Activated naive CD4-positive, alpha-beta T cell treated with anti-CD3 and anti-CD28 coated beads for 36 hours (primary cell): ENCODE data around the gene NEK7. TPM values are rescaled to one million over a fixed set of nuclear protein-coding genes. Genes with fewer than 3 reads are reported as not detected.
"Not testable (repeated sequence)": the region's sequence is repeated elsewhere in the genome, so short reads cannot be mapped to it uniquely, and the experiment has no call there.

Experiments
- CTCF ChIA-PET: fragments of 350-600 bp; sonication (Branson Sonifier 250); formaldehyde crosslinking; loops from one replicate; lab custom pipeline; 2021; ENCODE audit warnings: antibody characterized with exemption; lab: Charles Lee
- DNase-seq: peaks from one replicate; pipeline ENCODE4 v3.0.0-alpha.2; 2020
- H3K27ac Mint-ChIP-seq: one replicate; pipeline ENCODE4 v1.8.0; 2021; ENCODE audit warnings: mild to moderate bottlenecking, mixed read lengths
- H3K27me3 Mint-ChIP-seq: one replicate; pipeline ENCODE4 v1.8.0; 2021; ENCODE audit warnings: low read depth, mixed read lengths
- H3K36me3 Mint-ChIP-seq: one replicate; pipeline ENCODE4 v1.8.0; 2021; ENCODE audit warnings: low read depth, mixed read lengths
- H3K4me1 Mint-ChIP-seq: one replicate; pipeline ENCODE4 v1.8.0; 2021; ENCODE audit warnings: low read depth, mixed read lengths
- H3K4me3 Mint-ChIP-seq: one replicate; pipeline ENCODE4 v1.8.0; 2021; ENCODE audit warnings: mild to moderate bottlenecking, moderate library complexity, mixed read lengths
- H3K9me3 Mint-ChIP-seq: one replicate; pipeline ENCODE4 v1.8.0; 2021; ENCODE audit warnings: mixed read lengths
- intact Hi-C: fragments of 100-400 bp; cut with micrococcal nuclease; formaldehyde crosslinking; loops from one replicate; pipeline ENCODE4 v1.15.1; 2023
- total RNA-seq, 2 experiments: library from RNA; stranded (reverse); gene quantifications; one replicate each; pipeline ENCODE4 v1.2.3, GENCODE V29; 2021

NEK7 gene
- total RNA-seq, 2 experiments from 2014 or later, result 45.6 to 49.7 TPM

DNA sequence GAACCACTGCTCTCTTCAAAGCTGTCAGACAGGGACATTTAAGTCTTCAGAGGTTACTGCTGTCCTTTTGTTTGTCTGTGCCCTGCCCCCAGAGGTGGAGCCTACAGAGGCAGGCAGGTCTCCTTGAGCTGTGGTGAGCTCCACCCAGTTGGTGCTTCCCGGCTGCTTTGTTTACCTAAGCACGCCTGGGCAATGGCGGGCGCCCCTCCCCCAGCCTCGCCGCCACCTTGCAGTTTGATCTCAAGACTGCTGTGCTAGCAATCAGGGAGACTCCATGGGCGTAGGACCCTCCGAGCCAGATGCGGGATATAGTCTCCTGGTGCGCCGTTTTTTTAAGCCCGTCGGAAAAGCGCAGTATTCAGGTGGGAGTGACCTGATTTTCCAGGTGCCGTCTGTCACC, 158.0 kb downstream of the NEK7 start:
- H3K9me3 Mint-ChIP-seq, CTCF ChIA-PET, DNase-seq, H3K4me3 Mint-ChIP-seq, intact Hi-C loops, H3K27me3 Mint-ChIP-seq, H3K4me1 Mint-ChIP-seq, H3K27ac Mint-ChIP-seq: not testable (repeated sequence)
- H3K36me3 Mint-ChIP-seq, result peaks cover 34% of the 10 kb centered on the region

DNA sequence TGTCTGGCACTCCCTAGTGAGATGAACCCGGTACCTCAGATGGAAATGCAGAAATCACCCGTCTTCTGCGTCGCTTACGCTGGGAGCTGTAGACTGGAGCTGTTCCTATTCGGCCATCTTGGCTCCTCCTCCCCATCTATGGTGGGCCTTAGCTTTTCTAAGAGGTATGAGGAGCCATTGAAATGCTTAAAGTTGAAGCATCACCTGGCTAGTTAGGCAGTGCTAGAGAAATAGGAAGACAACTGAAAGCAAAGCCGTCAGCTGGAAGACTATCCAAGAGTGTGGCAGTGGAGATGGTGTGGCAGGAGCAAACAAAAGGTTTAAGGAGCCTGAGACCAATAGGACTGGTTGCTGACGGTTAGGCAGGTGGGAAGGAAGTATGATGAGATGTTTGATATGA, 158.5 kb downstream of the NEK7 start:
- H3K9me3 Mint-ChIP-seq, H3K27me3 Mint-ChIP-seq, intact Hi-C loops, DNase-seq, H3K4me1 Mint-ChIP-seq, H3K4me3 Mint-ChIP-seq, H3K27ac Mint-ChIP-seq, CTCF ChIA-PET: not testable (repeated sequence)
- H3K36me3 Mint-ChIP-seq, result peaks cover 31% of the 10 kb centered on the region

DNA sequence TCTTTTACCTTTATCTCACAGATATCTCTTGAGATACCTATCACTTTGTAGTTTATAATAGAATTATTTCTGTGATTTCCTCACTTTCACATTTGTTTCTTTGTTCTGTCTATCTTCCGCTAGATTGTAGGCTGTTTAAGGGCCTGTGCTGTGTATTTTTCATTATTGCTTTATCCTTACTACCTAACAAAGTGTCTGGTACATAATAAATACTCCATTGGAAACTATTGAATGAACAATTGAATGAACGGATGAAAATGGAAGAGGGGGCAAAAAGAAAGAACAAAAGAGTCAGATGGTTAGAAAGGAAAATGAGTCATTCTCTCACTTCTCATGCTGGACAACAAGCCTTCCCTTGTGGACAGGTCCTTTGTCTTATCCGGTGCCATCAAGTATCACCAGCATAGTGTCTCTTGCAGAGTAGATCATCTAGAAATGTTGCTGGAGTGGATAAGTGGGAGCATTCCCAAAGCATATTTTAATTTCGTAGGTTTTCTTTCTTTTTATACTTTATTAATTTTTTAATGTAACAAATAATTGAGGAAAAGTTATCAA, 159.8 kb downstream of the NEK7 start:
- Mint-ChIP-seq H3K27me3 (no peaks in the 10 kb centered on the region), H3K36me3 (peaks cover 36% of the 10 kb centered on the region), H3K9me3 (no peaks in the 10 kb centered on the region), H3K4me3 (no peak overlapping the region), H3K27ac (no peak overlapping the region), H3K4me1 (no peaks in the 10 kb centered on the region)
- DNase-seq, result no peak
- intact Hi-C loops, result no loop called here
- CTCF ChIA-PET, result no interaction called here

DNA sequence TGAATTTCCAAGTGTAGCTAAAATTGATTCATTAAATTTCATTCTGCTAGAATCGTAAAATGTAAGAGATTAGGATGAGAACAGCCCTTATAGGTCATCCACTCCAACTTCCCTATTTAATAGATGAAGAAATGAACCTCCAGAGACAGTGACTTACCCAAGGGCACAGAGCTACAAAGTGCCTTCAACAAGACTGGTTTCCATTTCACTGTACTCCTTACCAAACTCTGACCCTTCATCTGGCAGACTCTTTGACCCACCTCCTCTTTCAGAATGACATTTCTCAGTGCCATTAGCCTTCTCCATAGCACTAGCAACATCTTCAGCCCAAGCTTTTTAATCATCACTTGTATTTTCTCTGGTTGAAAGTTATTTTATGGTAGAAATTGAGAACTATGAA, 161.3 kb downstream of the NEK7 start:
- CTCF ChIA-PET, result no interaction called here
- H3K4me1 Mint-ChIP-seq, result no peaks in the 10 kb centered on the region
- DNase-seq, result no peak
- no peak overlapping the region for H3K27ac Mint-ChIP-seq
- H3K27me3 Mint-ChIP-seq, result no peaks in the 10 kb centered on the region
- no peaks in the 10 kb centered on the region for H3K9me3 Mint-ChIP-seq
- no peak overlapping the region for H3K4me3 Mint-ChIP-seq
- peaks cover 32% of the 10 kb centered on the region for H3K36me3 Mint-ChIP-seq
- intact Hi-C loops, result no loop called here

DNA sequence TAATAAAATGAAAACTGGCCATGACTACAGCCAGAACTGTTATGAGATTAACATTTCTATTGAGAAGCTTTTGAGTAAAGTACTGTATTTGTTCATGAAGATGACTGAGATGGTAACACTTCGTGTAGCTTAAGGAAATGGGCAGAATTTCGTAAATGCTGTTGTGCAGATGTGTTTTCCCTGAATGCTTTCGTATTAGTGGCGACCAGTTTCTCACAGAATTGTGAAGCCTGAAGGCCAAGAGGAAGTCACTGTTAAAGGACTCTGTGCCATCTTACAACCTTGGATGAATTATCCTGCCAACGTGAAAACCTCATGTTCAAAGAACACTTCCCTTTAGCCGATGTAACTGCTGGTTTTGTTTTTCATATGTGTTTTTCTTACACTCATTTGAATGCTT, 164.0 kb downstream of the NEK7 start:
- no peaks in the 10 kb centered on the region for H3K9me3 Mint-ChIP-seq
- H3K27ac Mint-ChIP-seq, result no peak overlapping the region
- no peaks in the 10 kb centered on the region for H3K4me1 Mint-ChIP-seq
- DNase-seq, result no peak
- intact Hi-C loops, result no loop called here
- CTCF ChIA-PET, result no interaction called here
- H3K36me3 Mint-ChIP-seq, result peaks cover 22% of the 10 kb centered on the region
- no peak overlapping the region for H3K4me3 Mint-ChIP-seq
- H3K27me3 Mint-ChIP-seq, result no peaks in the 10 kb centered on the region

DNA sequence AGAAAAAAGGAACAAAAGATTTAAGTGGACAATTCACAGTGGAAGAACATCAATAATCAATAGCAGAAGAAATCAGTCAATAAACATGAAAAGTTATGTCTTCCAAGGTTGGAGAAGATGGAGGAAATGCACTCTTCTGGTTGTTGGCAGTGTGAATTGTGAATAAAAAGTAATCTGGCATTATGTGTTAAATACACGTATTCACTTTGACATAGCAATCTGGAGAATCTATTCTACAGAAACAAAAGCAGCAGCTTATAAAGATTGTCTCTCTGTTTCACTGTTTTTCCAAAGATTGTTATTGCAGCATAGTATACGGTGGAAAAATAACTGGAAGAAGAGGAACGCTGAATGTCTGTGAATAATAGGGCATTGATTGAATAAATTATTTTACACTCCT, 169.4 kb downstream of the NEK7 start:
- CTCF ChIA-PET, result interaction anchor here (0.7 kb wide), 2 partner anchors 127 to 303 kb away, joined by 3 to 4 read pairs; no protein-coding TSS in a partner anchor
- Mint-ChIP-seq H3K9me3 (no peaks in the 10 kb centered on the region), H3K4me3 (no peak overlapping the region), H3K36me3 (peaks cover 1% of the 10 kb centered on the region), H3K27me3 (no peaks in the 10 kb centered on the region), H3K4me1 (no peaks in the 10 kb centered on the region), H3K27ac (no peak overlapping the region)
- intact Hi-C loops, result no loop called here
- no peak for DNase-seq

DNA sequence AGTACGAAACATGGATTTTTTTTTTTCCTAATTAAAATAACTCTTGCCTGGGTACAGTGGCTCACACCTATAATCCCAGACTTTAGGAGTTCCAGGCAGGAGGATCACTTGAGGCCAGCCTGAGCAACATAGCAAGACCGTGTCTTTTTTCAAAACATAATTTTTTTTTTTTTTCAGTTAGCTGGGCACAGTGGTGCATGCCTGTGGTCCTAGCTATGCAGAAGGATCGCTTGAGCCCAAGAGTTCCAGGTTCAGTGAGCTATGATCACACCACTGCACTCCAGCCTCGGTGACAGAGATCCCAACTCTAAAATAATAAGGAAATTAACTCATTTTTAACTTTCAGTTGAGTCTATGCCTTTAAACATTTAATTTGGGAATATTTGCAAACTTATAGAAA, 170.1 kb downstream of the NEK7 start:
- CTCF ChIA-PET, result interaction anchor here (0.7 kb wide), 2 partner anchors 127 to 304 kb away, joined by 3 to 4 read pairs; no protein-coding TSS in a partner anchor
- H3K36me3 Mint-ChIP-seq, result no peaks in the 10 kb centered on the region
- no peak for DNase-seq
- H3K4me3 Mint-ChIP-seq, result no peak overlapping the region
- H3K27me3 Mint-ChIP-seq, result peaks cover 3% of the 10 kb centered on the region
- intact Hi-C loops, result no loop called here
- H3K27ac Mint-ChIP-seq, result no peak overlapping the region
- no peaks in the 10 kb centered on the region for H3K4me1 Mint-ChIP-seq
- H3K9me3 Mint-ChIP-seq, result no peaks in the 10 kb centered on the region

DNA sequence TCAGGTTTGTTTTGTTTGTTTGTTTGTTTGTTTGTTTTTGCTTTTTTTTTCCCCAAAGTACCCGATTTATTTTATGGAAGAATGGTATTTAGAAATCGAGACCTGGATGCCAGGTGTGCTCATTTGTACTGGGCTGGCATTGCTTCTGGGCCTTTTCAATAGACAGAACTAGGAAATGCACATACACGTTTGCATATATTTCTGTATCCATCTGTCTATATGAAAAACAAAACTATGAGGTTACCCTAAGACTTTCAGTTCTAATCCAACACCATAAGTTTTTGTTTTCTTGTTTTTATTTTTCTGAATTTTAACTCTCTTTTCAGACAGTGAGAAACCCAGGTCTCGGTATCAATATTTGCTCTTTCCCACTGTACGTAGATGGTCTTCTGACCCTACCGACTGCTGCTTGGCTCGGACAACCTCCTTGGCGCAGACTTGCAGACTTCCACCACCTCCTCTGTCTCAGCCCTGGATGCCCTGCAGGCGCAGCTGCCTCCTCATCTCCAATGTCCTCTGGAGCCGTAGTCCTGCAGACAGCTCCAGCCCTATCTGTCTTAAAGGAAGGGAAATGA, 171.7 kb downstream of the NEK7 start:
- H3K4me1 Mint-ChIP-seq, result no peaks in the 10 kb centered on the region
- H3K9me3 Mint-ChIP-seq, result no peaks in the 10 kb centered on the region
- DNase-seq, result no peak
- H3K4me3 Mint-ChIP-seq, result no peak overlapping the region
- peaks cover 3% of the 10 kb centered on the region for H3K27me3 Mint-ChIP-seq
- intact Hi-C loops, result no loop called here
- H3K27ac Mint-ChIP-seq, result no peak overlapping the region
- CTCF ChIA-PET, result no interaction called here
- no peaks in the 10 kb centered on the region for H3K36me3 Mint-ChIP-seq

DNA sequence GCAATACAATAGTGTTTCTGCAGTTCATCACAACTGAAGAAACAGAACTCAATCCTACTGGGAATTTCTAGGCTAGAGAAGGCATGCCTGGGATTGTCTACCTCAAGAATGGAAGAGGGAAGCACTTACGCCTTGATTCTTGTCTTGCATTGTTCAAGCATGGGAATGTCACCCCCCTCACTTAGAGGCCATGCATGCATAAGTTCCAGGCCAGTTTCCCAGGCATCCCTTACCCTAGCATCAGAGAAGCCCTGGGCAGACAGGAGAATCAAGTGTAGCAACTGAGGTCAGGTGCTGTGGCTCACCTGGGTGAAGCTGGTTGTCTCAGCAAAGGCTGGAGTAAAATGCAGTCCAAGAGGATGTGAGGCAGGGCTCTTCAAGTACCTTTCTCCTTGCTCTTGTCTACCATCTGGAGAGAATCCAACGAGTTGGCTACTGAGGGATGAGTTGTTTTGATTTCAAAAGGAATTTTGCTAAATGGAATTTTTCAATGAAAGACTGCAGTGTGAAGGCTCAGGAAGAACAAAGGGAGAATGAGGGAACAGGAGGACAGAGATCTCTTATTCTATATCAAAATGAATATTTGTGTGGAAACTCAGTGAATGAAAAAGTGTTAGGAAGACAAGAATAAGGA, 174.3 kb downstream of the NEK7 start:
- intact Hi-C loops, result no loop called here

DNA sequence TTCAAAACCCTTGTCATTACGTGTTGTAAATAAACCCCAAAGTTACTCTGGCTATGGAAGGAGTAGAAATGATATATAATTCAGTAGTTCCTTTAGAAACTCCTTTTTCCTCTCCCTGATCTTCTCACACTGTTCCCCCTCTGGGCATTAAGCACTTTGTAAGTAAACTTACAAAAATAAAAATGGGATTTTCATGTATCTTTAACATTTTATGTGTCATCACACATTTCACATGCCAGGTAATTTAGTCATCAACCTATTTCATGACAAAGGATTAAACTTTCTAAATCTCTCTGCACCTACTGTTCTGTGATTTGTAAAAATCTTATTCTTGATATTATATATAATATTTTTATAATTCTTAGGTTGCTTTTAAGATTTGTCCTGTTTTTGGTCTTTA, 176.9 kb downstream of the NEK7 start:
- Mint-ChIP-seq H3K4me1 (no peaks in the 10 kb centered on the region), H3K9me3 (peaks cover 4% of the 10 kb centered on the region), H3K27me3 (peaks cover 3% of the 10 kb centered on the region), H3K4me3 (no peak overlapping the region), H3K27ac (no peak overlapping the region), H3K36me3 (no peaks in the 10 kb centered on the region)
- CTCF ChIA-PET, result no interaction called here
- intact Hi-C loops, result no loop called here
- no peak for DNase-seq

More for the DNA sequence above, 174.3 kb downstream of the NEK7 start:
- CTCF ChIA-PET, result no interaction called here
- Mint-ChIP-seq H3K9me3 (peaks cover 4% of the 10 kb centered on the region), H3K27me3 (peaks cover 3% of the 10 kb centered on the region), H3K27ac (no peak overlapping the region), H3K36me3 (no peaks in the 10 kb centered on the region), H3K4me1 (no peaks in the 10 kb centered on the region), H3K4me3 (no peak overlapping the region)
- DNase-seq, result no peak

DNA sequence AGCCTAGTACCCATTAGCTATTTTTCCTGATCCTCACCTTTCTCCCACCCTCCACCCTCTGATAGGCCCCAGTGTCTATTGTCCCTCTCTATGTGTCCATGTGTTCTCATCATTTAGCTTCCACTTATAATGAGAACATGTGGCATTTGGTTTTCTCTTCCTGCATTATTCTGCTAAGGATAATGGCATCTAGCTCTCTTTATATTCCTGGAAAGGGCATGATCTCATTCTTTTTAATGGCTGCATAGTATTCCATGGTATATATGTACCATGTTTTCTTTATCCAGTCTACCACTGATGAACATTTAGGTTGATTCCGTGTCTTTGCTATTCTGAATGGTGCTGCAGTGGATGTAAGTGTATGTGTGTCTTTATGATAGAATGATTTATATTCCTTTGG, 178.9 kb downstream of the NEK7 start:
- no peaks in the 10 kb centered on the region for H3K4me1 Mint-ChIP-seq

DNA sequence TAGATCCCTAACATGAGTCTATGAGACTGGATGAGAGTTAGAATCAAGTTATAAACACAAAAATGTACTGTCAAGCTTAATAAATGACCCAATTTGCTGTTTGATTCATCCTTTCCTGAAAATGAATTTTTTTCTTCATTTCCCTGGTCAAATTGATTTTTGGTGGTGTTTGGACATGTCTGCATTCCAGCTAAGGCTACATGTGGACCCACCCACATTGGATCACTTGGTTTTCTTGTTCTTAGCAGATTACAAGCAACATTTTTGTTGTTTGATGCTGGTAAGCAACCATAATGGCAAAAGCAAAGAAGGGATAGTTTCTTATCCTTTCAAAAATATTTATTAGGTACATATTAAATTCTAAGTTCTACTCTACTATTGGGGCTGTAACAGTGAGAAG, 181.1 kb downstream of the NEK7 start:
- CTCF ChIA-PET, result no interaction called here
- Mint-ChIP-seq H3K9me3 (peaks cover 4% of the 10 kb centered on the region), H3K27me3 (no peaks in the 10 kb centered on the region), H3K4me3 (no peak overlapping the region), H3K36me3 (no peaks in the 10 kb centered on the region), H3K27ac (no peak overlapping the region), H3K4me1 (no peaks in the 10 kb centered on the region)
- intact Hi-C loops, result no loop called here
- DNase-seq, result no peak

More for the DNA sequence above, 178.9 kb downstream of the NEK7 start:
- peaks cover 4% of the 10 kb centered on the region for H3K9me3 Mint-ChIP-seq
- H3K27ac Mint-ChIP-seq, result no peak overlapping the region
- CTCF ChIA-PET, result no interaction called here
- H3K27me3 Mint-ChIP-seq, result peaks cover 3% of the 10 kb centered on the region
- no peak overlapping the region for H3K4me3 Mint-ChIP-seq
- no peak for DNase-seq
- intact Hi-C loops, result no loop called here
- H3K36me3 Mint-ChIP-seq, result no peaks in the 10 kb centered on the region

DNA sequence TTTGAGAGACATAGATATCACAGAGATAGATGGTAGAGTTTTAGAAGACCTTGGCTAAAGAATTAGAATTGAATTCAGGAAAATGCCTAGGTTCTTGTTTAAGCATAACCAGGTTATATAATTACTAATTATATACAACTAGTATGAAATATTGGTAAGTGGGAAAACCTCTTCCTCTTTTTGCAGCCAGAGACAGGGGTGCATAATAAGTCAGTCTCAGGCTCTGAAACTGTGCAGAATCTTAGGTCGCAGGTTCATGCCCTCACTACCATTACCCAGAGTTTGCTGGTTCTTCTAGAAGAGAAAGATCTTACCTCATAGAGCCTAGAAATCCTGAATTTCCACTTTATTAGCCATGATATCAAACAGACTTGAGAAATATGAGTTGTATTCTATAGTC, 183.3 kb downstream of the NEK7 start:
- intact Hi-C loops, result no loop called here
- Mint-ChIP-seq H3K27ac (no peak overlapping the region), H3K36me3 (no peaks in the 10 kb centered on the region), H3K4me1 (no peaks in the 10 kb centered on the region), H3K27me3 (no peaks in the 10 kb centered on the region), H3K4me3 (no peak overlapping the region), H3K9me3 (peaks cover 4% of the 10 kb centered on the region)
- CTCF ChIA-PET, result no interaction called here
- DNase-seq, result no peak
